Naive thymus-derived CD4-positive, alpha-beta T cell (primary cell): ENCODE results near the gene AQP1. TPM values are rescaled to one million over a fixed set of nuclear protein-coding genes. Genes with fewer than 3 reads are reported as not detected.

Source experiments
- ATAC-seq: fragments of 150-1000 bp; cut with Tn5 transposase; 2 replicates; pipeline ENCODE4 v1.10.0; 2021; ENCODE audit warnings: mild to moderate bottlenecking, moderate library complexity
- CTCF ChIA-PET: fragments of 350-600 bp; sonication (Branson Sonifier 250); formaldehyde crosslinking; loops from one replicate; lab custom pipeline; 2021; ENCODE audit warnings: antibody characterized with exemption; lab: Charles Lee
- POLR2A ChIA-PET: fragments of 350-600 bp; sonication (Branson Sonifier 250); formaldehyde crosslinking; loops from one replicate; lab custom pipeline; 2021; ENCODE audit warnings: antibody characterized with exemption, inconsistent platforms; lab: Charles Lee
- DNase-seq, 9 donors: peaks; one replicate each; pipeline versions ENCODE4 v3.0.0 to v3.0.0-alpha.2; 2020 to 2022; ENCODE audit warnings: mixed read lengths in 1 of 9
- H3K27ac ChIP-seq: one replicate; pipeline ENCODE4 v1.7.0; 2013; ENCODE audit warnings: mild to moderate bottlenecking, low read depth, low read length, moderate library complexity
- H3K27me3 ChIP-seq, 2 donors: one replicate each; pipeline ENCODE4 v1.7.0; 2013; ENCODE audit warnings: low read length in 2 of 2, mild to moderate bottlenecking in 2 of 2, moderate library complexity in 2 of 2; ENCODE audit not compliant: control insufficient read depth in 2 of 2, insufficient read depth in 2 of 2
- H3K36me3 ChIP-seq, 3 experiments: 1 replicate in 2 of 3; 2 replicates in 1 of 3; pipeline ENCODE4 v1.7.0; 2013; ENCODE audit warnings: low read length in 3 of 3, mild to moderate bottlenecking in 3 of 3, moderate library complexity in 1 of 3; ENCODE audit not compliant: insufficient read depth in 3 of 3, control insufficient read depth in 2 of 3
- H3K4me1 ChIP-seq, 2 donors: one replicate each; pipeline ENCODE4 v1.7.0; 2013; ENCODE audit warnings: low read length in 2 of 2, mild to moderate bottlenecking in 2 of 2, moderate library complexity in 1 of 2; ENCODE audit not compliant: control insufficient read depth in 2 of 2, insufficient read depth in 2 of 2
- H3K4me3 ChIP-seq: 2 replicates; pipeline ENCODE4 v1.7.0; 2013; ENCODE audit warnings: mild to moderate bottlenecking, low read length
- H3K9me3 ChIP-seq, 3 experiments: 1 replicate in 2 of 3; 2 replicates in 1 of 3; pipeline ENCODE4 v1.7.0; 2013; ENCODE audit warnings: low read length in 3 of 3; ENCODE audit not compliant: control insufficient read depth in 2 of 3
- H3K27ac Mint-ChIP-seq, 9 donors: one replicate each; pipeline ENCODE4 v1.8.0; 2020 to 2022; ENCODE audit warnings: mixed read lengths in 9 of 9, mild to moderate bottlenecking in 8 of 9, moderate library complexity in 5 of 9, inconsistent platforms in 2 of 9
- H3K27me3 Mint-ChIP-seq, 5 donors: one replicate each; pipeline ENCODE4 v1.8.0; 2021 to 2022; ENCODE audit warnings: mixed read lengths in 5 of 5, mild to moderate bottlenecking in 1 of 5
- H3K36me3 Mint-ChIP-seq, 5 donors: one replicate each; pipeline ENCODE4 v1.8.0; 2020 to 2022; ENCODE audit warnings: mixed read lengths in 5 of 5, mild to moderate bottlenecking in 3 of 5, inconsistent platforms in 1 of 5
- H3K4me1 Mint-ChIP-seq, 7 donors: one replicate each; pipeline ENCODE4 v1.8.0; 2020 to 2022; ENCODE audit warnings: mixed read lengths in 7 of 7, mild to moderate bottlenecking in 3 of 7, inconsistent platforms in 1 of 7
- H3K4me3 Mint-ChIP-seq, 10 donors: one replicate each; pipeline ENCODE4 v1.8.0; 2020 to 2022; ENCODE audit warnings: mild to moderate bottlenecking in 10 of 10, mixed read lengths in 10 of 10, moderate library complexity in 6 of 10, inconsistent platforms in 2 of 10
- H3K9me3 Mint-ChIP-seq, 11 donors: one replicate each; pipeline ENCODE4 v1.8.0; 2020 to 2022; ENCODE audit warnings: mixed read lengths in 11 of 11, mild to moderate bottlenecking in 4 of 11, inconsistent platforms in 1 of 11, moderate library complexity in 1 of 11
- intact Hi-C, 2 donors: fragments of 100-400 bp; cut with micrococcal nuclease; formaldehyde crosslinking; loops; one replicate each; pipeline ENCODE4 v1.15.1; 2023
- polyA plus RNA-seq, 2 donors: library from polyadenylated mRNA; unstranded; fragments of 300-500 nt; fragmentation: Illumina TruSeq; gene quantifications; one replicate each; pipeline ENCODE4 v1.2.3, GENCODE V29; 2021
- total RNA-seq, 6 experiments: library from RNA in 5 of 6; stranded (reverse) in 5 of 6; gene quantifications; 1 replicate in 5 of 6; 2 replicates in 1 of 6; pipeline ENCODE4 v1.2.3 and lab custom pipeline; 2021 to 2026

AQP1 gene
- total and polyA plus RNA-seq, 7 experiments from 2014 or later = 0.12 to 0.37 (median 0.16) TPM; not detected in 3

GRCh38 chr7:30899066-30899465, 12.6 kb upstream of the AQP1 start:
- Histone ChIP-seq H3K4me1 (no peaks in the 10 kb centered on the region), H3K27ac (no peak overlapping the region), H3K27me3 (no peaks in the 10 kb centered on the region), H3K9me3 (no peaks in the 10 kb centered on the region), H3K36me3 (no peaks in the 10 kb centered on the region), H3K4me3 (no peak overlapping the region)
- Mint-ChIP-seq H3K9me3 (peaks cover 0 to 2% (median 0%) of the 10 kb centered on the region in 11 donors), H3K27ac (no peak overlapping the region), H3K36me3 (no peaks in the 10 kb centered on the region), H3K27me3 (peaks cover 0 to 11% (median 0%) of the 10 kb centered on the region in 5 donors), H3K4me1 (peaks cover 0 to 5% (median 0%) of the 10 kb centered on the region in 7 donors), H3K4me3 (no peak overlapping the region)
- ChIA-PET CTCF (no interaction called here), POLR2A (no interaction called here)
- DNase-seq (no peak), ATAC-seq (no peak)
- intact Hi-C loops = no loop called here

- Histone ChIP-seq H3K4me3 (no peak overlapping the region), H3K27me3 (no peaks in the 10 kb centered on the region), H3K27ac (no peak overlapping the region), H3K4me1 (no peaks in the 10 kb centered on the region), H3K36me3 (no peaks in the 10 kb centered on the region), H3K9me3 (no peaks in the 10 kb centered on the region)
- Mint-ChIP-seq H3K9me3 (peaks cover 0 to 2% (median 0%) of the 10 kb centered on the region in 11 donors), H3K36me3 (no peaks in the 10 kb centered on the region), H3K27me3 (peaks cover 0 to 11% (median 0%) of the 10 kb centered on the region in 5 donors), H3K4me1 (peaks cover 0 to 5% (median 0%) of the 10 kb centered on the region in 7 donors), H3K4me3 (no peak overlapping the region), H3K27ac (no peak overlapping the region)
- CTCF ChIA-PET = no interaction called here
- no peak for DNase-seq
- ATAC-seq = no peak
- POLR2A ChIA-PET = no interaction called here
- intact Hi-C loops = no loop called here
Observed at GRCh38 chr7:30899630-30900029, 12.0 kb upstream of the AQP1 start.

GRCh38 chr7:30900053-30900452, 11.6 kb upstream of the AQP1 start:
- intact Hi-C loops = no loop called here
- POLR2A ChIA-PET = no interaction called here
- Mint-ChIP-seq H3K4me1 (peaks cover 0 to 5% (median 0%) of the 10 kb centered on the region in 7 donors), H3K36me3 (no peaks in the 10 kb centered on the region), H3K27me3 (peaks cover 0 to 11% (median 0%) of the 10 kb centered on the region in 5 donors), H3K9me3 (peaks cover 0 to 2% (median 0%) of the 10 kb centered on the region in 11 donors), H3K4me3 (no peak overlapping the region), H3K27ac (no peak overlapping the region)
- no peak overlapping the region for H3K4me3 ChIP-seq
- no peak for DNase-seq
- no peaks in the 10 kb centered on the region for H3K36me3 ChIP-seq
- H3K4me1 ChIP-seq = no peaks in the 10 kb centered on the region
- no peaks in the 10 kb centered on the region for H3K9me3 ChIP-seq
- no peak overlapping the region for H3K27ac ChIP-seq
- CTCF ChIA-PET = no interaction called here
- no peak for ATAC-seq
- no peaks in the 10 kb centered on the region for H3K27me3 ChIP-seq

DNA sequence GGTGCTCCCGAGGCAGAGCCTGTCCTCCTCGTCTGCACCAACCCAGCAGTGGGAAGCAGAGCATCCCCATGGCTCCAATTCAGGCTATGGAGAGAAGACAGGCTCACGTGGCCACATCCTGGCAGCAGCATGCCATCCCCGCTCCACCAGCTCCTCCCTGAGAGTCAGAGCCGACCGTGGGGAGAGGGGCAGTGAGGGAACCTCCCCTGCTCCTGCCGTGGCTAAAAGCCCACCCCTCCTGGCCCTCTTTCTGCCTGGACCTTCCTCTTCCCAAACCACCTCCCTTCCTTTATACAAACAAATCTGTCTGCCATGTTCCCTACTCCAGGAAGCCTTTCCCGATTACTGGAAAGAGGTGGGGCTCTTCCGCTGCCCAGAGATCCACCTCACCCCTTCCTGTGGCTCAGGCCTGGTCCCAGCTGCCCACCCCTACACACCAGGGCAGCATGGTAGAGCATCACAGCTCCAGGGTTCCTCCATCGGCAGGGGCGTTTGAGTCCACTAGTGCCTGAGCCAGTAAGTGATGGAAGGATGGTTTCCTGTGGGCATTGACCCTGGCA, 10.8 kb upstream of the AQP1 start:
- H3K9me3 Mint-ChIP-seq = peaks cover 0 to 2% (median 0%) of the 10 kb centered on the region in 11 donors
- Histone ChIP-seq H3K27ac (no peak overlapping the region), H3K4me1 (no peaks in the 10 kb centered on the region), H3K9me3 (no peaks in the 10 kb centered on the region), H3K36me3 (no peaks in the 10 kb centered on the region), H3K27me3 (no peaks in the 10 kb centered on the region), H3K4me3 (no peak overlapping the region)
- ATAC-seq (no peak), DNase-seq (no peak)
- ChIA-PET CTCF (no interaction called here), POLR2A (no interaction called here)
- H3K4me1 Mint-ChIP-seq = peaks cover 0 to 5% (median 0%) of the 10 kb centered on the region in 7 donors
- H3K27ac Mint-ChIP-seq = no peak overlapping the region
- no peaks in the 10 kb centered on the region for H3K36me3 Mint-ChIP-seq
- intact Hi-C loops = no loop called here
- H3K4me3 Mint-ChIP-seq = no peak overlapping the region
- H3K27me3 Mint-ChIP-seq = peaks cover 0 to 5% (median 0%) of the 10 kb centered on the region in 5 donors

- peaks cover 0 to 1% (median 0%) of the 10 kb centered on the region in 5 donors for H3K27me3 Mint-ChIP-seq
- no peaks in the 10 kb centered on the region for H3K9me3 ChIP-seq
- ATAC-seq (no peak), DNase-seq (no peak)
- intact Hi-C loops = no loop called here
- no peaks in the 10 kb centered on the region for H3K4me1 ChIP-seq
- H3K36me3 ChIP-seq = no peaks in the 10 kb centered on the region
- no peak overlapping the region for H3K4me3 Mint-ChIP-seq
- peaks cover 0 to 2% (median 0%) of the 10 kb centered on the region in 11 donors for H3K9me3 Mint-ChIP-seq
- ChIA-PET CTCF (no interaction called here), POLR2A (no interaction called here)
- H3K36me3 Mint-ChIP-seq = no peaks in the 10 kb centered on the region
- H3K27ac Mint-ChIP-seq = no peak overlapping the region
- no peaks in the 10 kb centered on the region for H3K27me3 ChIP-seq
- no peak overlapping the region for H3K27ac ChIP-seq
- peaks cover 0 to 5% (median 0%) of the 10 kb centered on the region in 7 donors for H3K4me1 Mint-ChIP-seq
- H3K4me3 ChIP-seq = no peak overlapping the region
Observed at GRCh38 chr7:30901856-30902255, 9.8 kb upstream of the AQP1 start.

- DNase-seq (no peak), ATAC-seq (no peak)
- H3K36me3 Mint-ChIP-seq = no peaks in the 10 kb centered on the region
- no peak overlapping the region for H3K4me3 Mint-ChIP-seq
- peaks cover 0 to 5% (median 0%) of the 10 kb centered on the region in 7 donors for H3K4me1 Mint-ChIP-seq
- ChIA-PET POLR2A (no interaction called here), CTCF (no interaction called here)
- Histone ChIP-seq H3K4me1 (no peaks in the 10 kb centered on the region), H3K27ac (no peak overlapping the region), H3K27me3 (no peaks in the 10 kb centered on the region), H3K4me3 (no peak overlapping the region), H3K36me3 (no peaks in the 10 kb centered on the region), H3K9me3 (no peaks in the 10 kb centered on the region)
- H3K27ac Mint-ChIP-seq = no peak overlapping the region
- no peaks in the 10 kb centered on the region for H3K27me3 Mint-ChIP-seq
- H3K9me3 Mint-ChIP-seq = peaks cover 0 to 2% (median 0%) of the 10 kb centered on the region in 11 donors
- intact Hi-C loops = no loop called here
Observed at GRCh38 chr7:30902466-30902865, 9.2 kb upstream of the AQP1 start.

GRCh38 chr7:30903146-30903545, 8.5 kb upstream of the AQP1 start:
- Histone ChIP-seq H3K27me3 (no peaks in the 10 kb centered on the region), H3K27ac (no peak overlapping the region), H3K4me1 (no peaks in the 10 kb centered on the region), H3K9me3 (no peaks in the 10 kb centered on the region), H3K4me3 (no peak overlapping the region), H3K36me3 (no peaks in the 10 kb centered on the region)
- peaks cover 0 to 5% (median 0%) of the 10 kb centered on the region in 7 donors for H3K4me1 Mint-ChIP-seq
- ATAC-seq (no peak), DNase-seq (no peak)
- no peaks in the 10 kb centered on the region for H3K27me3 Mint-ChIP-seq
- no peaks in the 10 kb centered on the region for H3K36me3 Mint-ChIP-seq
- H3K4me3 Mint-ChIP-seq = no peak overlapping the region
- no peak overlapping the region for H3K27ac Mint-ChIP-seq
- ChIA-PET CTCF (no interaction called here), POLR2A (no interaction called here)
- peaks cover 0 to 2% (median 0%) of the 10 kb centered on the region in 11 donors for H3K9me3 Mint-ChIP-seq
- intact Hi-C loops = no loop called here
